DOHH2 (cell line): ENCODE measurements around the gene NTMT1.

Experiments
- EZH2phosphoT487 ChIP-seq: fragments of 200-600 bp; sonication (generic); IDR thresholded peaks from 2 replicates; pipeline ENCODE4 v1.6.1; 2017; ENCODE audit warnings: borderline replicate concordance, mild to moderate bottlenecking, antibody characterized with exemption, low read length, moderate library complexity, mixed read lengths
- TF ChIP-seq, protein P1 (sequence below): fragments of 200-600 bp; sonication (generic); IDR thresholded peaks from one replicate; pipeline ENCODE4 v1.5.1; 2014; ENCODE audit warnings: antibody characterized with exemption, mild to moderate bottlenecking, low read depth, low read length; ENCODE audit not compliant: poor library complexity, severe bottlenecking

DNA sequence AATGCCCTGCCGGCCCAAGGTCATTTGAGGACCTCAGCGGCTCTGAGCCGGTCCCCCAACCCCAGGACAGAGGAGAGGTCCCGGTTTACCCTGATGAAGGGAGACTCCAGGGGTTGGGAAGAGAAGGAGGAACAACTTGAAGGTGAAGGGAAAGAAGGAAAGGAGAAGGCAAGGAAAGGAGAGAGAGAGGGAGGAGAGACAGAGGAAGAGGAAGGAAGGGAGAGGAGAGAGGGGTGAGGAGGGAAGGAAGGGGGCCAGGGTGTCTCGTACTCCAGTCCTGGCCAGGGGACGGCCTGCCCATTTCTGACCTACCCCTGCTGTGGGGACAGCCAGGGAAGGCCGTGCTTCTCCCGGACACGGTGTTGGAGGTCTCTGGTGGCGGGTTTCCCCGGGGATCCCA is 41.4 kb downstream of the NTMT1 start:
- TF ChIP-seq, protein P1, sequence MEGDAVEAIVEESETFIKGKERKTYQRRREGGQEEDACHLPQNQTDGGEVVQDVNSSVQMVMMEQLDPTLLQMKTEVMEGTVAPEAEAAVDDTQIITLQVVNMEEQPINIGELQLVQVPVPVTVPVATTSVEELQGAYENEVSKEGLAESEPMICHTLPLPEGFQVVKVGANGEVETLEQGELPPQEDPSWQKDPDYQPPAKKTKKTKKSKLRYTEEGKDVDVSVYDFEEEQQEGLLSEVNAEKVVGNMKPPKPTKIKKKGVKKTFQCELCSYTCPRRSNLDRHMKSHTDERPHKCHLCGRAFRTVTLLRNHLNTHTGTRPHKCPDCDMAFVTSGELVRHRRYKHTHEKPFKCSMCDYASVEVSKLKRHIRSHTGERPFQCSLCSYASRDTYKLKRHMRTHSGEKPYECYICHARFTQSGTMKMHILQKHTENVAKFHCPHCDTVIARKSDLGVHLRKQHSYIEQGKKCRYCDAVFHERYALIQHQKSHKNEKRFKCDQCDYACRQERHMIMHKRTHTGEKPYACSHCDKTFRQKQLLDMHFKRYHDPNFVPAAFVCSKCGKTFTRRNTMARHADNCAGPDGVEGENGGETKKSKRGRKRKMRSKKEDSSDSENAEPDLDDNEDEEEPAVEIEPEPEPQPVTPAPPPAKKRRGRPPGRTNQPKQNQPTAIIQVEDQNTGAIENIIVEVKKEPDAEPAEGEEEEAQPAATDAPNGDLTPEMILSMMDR = no peak
- TF ChIP-seq EZH2phosphoT487 = no peak
